MM.1S (cell line): ENCODE measurements around the gene F13A1.
A peak's percentile ranks its signal among the peaks of the same experiment; 100 is the strongest.

Source experiments
- EZH2 ChIP-seq: fragments of 300-600 bp; sonication (generic); optimal IDR thresholded peaks from 2 replicates; pipeline ENCODE3; 2017; ENCODE audit warnings: low read depth, mild to moderate bottlenecking, antibody characterized with exemption, low read length, mixed read lengths
- EZH2phosphoT487 ChIP-seq: fragments of 300-600 bp; sonication (generic); IDR thresholded peaks from 2 replicates; pipeline ENCODE4 v1.6.1; 2018; ENCODE audit warnings: antibody characterized with exemption, low read length
- TF ChIP-seq, protein P1 (sequence below): fragments of 300-600 bp; sonication (generic); IDR thresholded peaks from 2 replicates; pipeline ENCODE4 v1.5.1; 2016; ENCODE audit warnings: antibody characterized with exemption, low read length, mixed read lengths

DNA sequence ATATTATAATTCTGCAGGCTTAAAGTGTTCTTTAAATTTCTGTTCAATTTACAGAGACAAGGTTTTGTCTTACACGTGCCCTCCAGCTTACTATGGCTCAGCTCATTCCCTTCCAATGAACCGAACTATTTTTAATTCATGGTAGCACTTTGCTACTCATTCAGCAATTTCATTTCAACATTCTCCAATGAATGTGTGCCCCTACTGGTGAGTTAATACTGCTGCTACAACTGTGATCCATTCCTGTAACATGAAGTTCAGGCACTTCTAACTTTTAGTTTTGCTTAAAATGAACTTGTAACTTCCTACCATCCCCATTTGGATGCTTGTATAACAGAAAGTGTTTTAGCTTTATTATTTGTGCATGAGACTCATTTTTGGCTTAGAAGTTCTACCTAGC, 99.7 kb downstream of the F13A1 start:
- TF ChIP-seq, protein P1, sequence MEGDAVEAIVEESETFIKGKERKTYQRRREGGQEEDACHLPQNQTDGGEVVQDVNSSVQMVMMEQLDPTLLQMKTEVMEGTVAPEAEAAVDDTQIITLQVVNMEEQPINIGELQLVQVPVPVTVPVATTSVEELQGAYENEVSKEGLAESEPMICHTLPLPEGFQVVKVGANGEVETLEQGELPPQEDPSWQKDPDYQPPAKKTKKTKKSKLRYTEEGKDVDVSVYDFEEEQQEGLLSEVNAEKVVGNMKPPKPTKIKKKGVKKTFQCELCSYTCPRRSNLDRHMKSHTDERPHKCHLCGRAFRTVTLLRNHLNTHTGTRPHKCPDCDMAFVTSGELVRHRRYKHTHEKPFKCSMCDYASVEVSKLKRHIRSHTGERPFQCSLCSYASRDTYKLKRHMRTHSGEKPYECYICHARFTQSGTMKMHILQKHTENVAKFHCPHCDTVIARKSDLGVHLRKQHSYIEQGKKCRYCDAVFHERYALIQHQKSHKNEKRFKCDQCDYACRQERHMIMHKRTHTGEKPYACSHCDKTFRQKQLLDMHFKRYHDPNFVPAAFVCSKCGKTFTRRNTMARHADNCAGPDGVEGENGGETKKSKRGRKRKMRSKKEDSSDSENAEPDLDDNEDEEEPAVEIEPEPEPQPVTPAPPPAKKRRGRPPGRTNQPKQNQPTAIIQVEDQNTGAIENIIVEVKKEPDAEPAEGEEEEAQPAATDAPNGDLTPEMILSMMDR = peak; percentile 38; the same call in 1 of the 2 replicates
- TF ChIP-seq EZH2 (no peak), EZH2phosphoT487 (no peak)
